ENCODE results near the gene GMDS.

Gene GMDS

DNA sequence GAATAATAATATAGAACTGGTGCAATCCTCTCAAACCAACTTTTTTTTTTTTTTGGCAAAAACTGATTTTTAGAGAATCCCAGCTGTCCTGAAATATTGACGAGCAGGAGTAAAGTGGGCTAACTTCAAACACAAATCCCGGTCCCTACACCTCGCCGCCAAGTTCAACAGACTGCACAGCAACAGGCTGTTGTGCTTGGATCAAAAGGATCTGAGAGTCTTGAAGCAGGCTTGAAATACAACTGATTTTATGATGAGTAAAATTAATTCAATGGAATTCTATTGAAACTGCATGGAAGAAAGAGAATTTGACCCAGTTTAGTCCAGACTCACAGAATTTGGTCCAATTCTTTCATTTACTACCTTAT, 463.6 kb downstream of the GMDS start:
- DNase-seq (ENCODE audit: low read depth in 1 of 2, low spot score in 1 of 2) = no peak

- DNase-seq (ENCODE audit: low read depth in 1 of 2, low spot score in 1 of 2) = no peak
These were observed 464.1 kb downstream of the GMDS start for GRCh38 chr6:1781152-1781816.

DNA sequence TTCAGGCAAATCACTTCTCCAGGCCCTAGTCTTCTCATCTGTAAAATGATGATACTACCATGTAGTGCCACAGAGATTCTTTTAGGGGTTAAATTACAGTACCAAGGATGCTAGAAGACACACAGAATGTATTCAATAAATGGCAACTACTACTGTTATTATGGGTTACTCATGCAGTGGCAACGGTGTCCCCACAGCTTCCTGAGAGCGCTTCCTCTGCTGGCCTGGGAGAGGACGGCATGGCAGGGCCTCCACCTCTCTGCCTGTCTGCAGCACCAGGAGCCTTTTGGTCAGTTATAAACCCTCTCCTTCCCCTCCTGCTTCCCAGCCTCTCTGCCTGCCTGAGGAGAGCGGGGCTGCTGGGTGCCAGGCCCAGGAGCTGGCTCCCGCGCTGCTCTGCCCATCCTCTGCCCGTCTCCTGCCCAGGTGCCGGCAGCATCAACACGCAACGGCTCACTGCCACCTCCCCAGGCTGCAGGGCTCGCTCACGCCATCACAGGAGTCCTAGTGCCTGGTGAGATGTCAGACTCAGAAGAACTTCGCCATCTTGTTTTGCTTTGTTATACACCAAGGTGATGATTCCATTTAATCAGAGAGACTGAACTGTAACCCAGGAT, 465.0 kb downstream of the GMDS start:
- no peak for DNase-seq (ENCODE audit: low read depth in 1 of 2, low spot score in 1 of 2)

DNA sequence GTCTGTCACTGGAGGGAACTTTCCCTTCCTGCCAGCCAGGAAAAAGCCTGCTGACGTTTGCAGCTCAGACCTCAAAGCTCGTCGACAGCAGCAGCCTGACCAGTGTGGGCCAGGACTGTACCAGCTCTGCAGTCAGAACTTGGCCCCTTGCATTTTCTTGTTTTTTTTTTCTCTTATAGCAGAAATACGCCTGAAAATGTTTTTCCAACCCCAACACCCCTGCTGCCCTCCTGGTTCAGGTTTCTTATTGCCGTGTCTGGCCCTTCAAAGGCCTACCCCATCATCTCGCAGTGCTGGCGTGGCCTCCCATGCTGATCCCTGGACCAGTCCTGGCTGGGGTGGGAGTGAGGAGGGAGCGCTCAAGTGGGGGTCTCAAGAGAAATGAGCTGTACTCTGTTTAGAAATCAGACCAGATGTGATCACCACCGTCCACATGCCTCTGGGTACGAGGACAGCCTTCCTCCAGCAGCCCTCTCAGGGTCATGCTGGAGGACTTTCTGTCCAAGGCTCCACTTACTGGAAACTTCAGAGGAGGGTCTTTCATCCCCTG, 466.6 kb downstream of the GMDS start:
- no peak for DNase-seq (ENCODE audit: low read depth in 1 of 2, low spot score in 1 of 2)

- no peak for DNase-seq (ENCODE audit: low read depth in 1 of 2, low spot score in 1 of 2)
These were observed 467.3 kb downstream of the GMDS start for GRCh38 chr6:1777921-1778685.

DNA sequence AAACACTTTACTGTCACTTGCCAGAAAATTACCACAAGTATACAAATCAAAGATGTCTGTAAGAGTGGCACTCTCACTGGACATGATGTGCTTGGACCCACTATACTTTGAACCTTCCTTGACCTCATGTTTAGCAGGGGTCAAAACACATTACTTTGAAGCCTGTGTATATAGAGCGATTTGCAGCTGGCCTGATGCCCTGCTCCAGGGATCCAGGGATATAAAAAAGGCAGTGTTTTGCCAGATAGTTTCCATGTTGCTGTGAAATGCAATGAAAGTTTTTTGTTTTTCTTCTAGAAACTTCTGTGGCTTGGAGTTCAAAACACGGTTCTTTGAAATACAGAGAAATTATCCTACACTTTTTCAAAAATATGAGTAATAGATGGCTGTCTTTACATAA, 470.0 kb downstream of the GMDS start:
- no peak for DNase-seq (ENCODE audit: low read depth in 1 of 2, low spot score in 1 of 2)

DNA sequence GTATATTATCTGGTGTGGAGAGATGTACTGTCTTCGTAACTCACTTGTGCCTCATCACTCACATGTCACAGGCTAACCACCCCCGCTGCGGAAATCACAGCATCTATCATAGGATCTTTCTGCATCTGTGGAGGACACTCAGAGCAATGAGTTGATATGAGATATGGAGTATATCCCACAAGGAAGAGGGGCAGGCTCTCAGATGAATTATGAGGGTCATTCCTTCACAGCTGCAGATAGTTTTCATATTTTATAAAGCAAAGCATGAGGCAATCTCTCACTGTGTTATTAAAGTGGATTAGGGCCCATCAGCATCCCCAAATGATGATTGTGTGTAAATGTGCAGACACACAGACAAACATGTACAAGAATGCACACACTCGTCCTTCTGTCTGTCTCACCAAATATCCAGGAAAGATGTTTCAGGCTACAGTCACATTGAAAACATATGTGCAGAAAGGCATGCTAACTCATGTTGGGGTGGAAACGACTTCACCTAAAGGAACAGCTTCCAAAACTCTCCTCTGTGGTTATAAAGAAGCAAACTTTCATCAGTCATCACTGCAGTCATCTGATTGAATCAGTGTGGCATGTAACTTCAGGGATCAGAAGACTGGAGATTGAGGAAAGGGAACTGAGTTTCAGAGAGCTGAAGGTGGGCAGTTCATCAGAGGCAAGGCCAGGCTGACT, 471.0 kb downstream of the GMDS start:
- DNase-seq (ENCODE audit: low read depth in 1 of 2, low spot score in 1 of 2) = no peak

GRCh38 chr6:1773700-1774099, 471.7 kb downstream of the GMDS start:
- no peak for DNase-seq (ENCODE audit: low read depth in 1 of 2, low spot score in 1 of 2)

- DNase-seq (ENCODE audit: low read depth in 1 of 2, low spot score in 1 of 2) = no peak
These were observed 474.3 kb downstream of the GMDS start for GRCh38 chr6:1770968-1771723.

DNA sequence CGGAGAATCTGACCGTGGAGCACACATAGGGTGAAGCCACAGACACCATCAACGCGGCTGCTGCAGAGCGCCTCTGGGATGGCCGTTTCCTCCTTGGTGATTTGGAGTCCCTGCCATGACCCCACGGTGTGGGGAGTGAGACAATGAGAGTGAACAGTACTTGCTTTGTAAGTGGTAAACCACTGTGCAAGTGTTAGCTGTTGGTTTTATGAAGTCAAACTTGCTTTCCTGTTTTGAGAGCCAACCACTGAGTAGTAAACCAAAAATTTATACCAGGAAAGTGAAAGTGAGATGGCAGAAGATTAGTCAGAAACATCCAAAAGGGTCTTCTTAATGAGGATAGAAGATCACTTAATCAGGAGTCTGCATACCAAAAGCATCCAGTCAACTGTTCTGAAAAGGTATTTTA, 475.0 kb downstream of the GMDS start:
- no peak for DNase-seq (ENCODE audit: low read depth in 1 of 2, low spot score in 1 of 2)

- DNase-seq (ENCODE audit: low read depth in 1 of 2, low spot score in 1 of 2) = no peak
These were observed 477.7 kb downstream of the GMDS start for GRCh38 chr6:1767481-1768246.

- no peak for DNase-seq (ENCODE audit: low read depth in 1 of 2, low spot score in 1 of 2)
These were observed 478.8 kb downstream of the GMDS start for GRCh38 chr6:1766654-1767053.

DNA sequence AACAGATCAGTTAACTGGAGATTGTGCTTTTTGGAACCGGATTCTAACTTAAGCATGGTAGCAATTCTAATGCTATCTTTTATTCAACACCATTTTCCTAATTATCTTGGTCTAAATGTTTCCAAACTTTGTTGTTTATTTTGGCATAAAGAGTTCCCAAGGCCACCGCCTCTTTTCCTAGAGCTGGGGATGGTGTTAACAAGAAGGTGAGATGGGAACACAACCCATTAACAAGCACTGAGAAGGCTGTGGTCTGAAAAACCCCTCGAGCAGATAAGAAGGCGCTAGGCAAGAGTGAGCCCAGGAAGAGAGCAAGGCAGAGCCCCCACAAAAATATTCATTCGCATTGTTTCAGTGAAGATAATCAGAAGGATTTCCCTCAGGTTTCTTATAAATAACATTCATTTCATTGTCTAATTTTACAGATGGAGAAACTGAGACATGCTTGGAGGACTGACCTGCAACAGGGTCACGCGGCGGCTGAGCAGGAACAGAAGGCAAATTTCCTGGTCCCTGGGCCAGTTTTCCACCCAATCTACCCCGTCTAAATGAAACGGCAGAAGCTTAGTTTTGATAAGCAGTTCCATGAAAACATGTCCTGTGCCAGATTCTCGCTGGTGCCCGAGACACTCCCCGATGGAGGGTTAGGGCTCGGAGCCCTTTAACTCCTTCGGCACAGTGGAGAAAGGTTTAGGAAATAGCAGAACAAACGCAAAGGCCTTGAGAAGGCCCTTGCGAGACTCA, 480.1 kb downstream of the GMDS start:
- DNase-seq (ENCODE audit: low read depth in 1 of 2, low spot score in 1 of 2) = no peak

- DNase-seq (ENCODE audit: low read depth in 1 of 2, low spot score in 1 of 2) = no peak
These were observed 480.9 kb downstream of the GMDS start for GRCh38 chr6:1764397-1764987.

GRCh38 chr6:1763404-1763803, 482.0 kb downstream of the GMDS start:
- DNase-seq (ENCODE audit: low read depth in 1 of 2, low spot score in 1 of 2) = no peak

- DNase-seq (ENCODE audit: low read depth in 1 of 2, low spot score in 1 of 2) = no peak
These were observed 483.2 kb downstream of the GMDS start for GRCh38 chr6:1762203-1762602.

DNA sequence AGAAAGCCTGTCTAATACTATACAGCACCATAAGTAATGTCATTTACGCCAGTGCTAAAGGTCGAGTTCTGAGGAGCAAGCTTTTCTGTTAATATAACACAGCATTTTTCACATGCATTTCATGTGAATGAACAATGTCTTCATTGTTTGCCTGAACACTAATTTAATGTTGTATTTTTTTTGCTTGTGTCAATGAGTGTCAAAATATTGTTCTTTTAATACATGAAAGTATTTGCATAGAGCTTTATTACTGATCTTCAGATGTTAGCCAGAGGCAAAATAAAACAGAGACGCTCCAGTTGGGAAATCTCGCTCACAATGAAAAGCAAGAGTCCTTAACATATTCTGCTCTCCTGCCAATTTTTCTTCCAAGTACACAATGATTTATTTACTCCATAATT, 483.9 kb downstream of the GMDS start:
- no peak for DNase-seq (ENCODE audit: low read depth in 1 of 2, low spot score in 1 of 2)

DNA sequence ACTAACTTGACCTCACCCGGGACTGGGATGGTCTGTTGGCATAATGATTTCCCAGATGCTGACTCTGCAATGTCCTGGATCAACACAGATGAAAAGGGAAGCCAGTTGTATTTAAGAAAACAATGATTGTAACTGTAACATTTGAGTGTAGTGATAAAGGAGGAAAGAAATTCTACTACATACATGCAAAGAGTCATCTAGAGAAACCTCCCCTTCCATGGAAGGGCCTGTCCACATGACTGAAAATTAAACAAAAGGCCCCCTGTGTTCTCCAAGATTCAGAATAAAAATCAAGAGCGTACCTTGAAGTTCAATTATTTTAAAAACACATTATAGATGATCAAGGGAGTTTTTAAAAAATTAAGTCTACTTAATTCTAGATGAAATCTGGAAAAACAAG, 484.5 kb downstream of the GMDS start:
- DNase-seq (ENCODE audit: low read depth in 1 of 2, low spot score in 1 of 2) = no peak

GRCh38 chr6:1759870-1760269, 485.5 kb downstream of the GMDS start:
- DNase-seq (ENCODE audit: low read depth in 1 of 2, low spot score in 1 of 2) = no peak
